GM18858 (cell line): ENCODE results near the gene FAM107B.

Experiments
- ATAC-seq: cut with Tn5 transposase; IDR thresholded peaks from one replicate; pipeline ENCODE4 v1.9.1; 2021; ENCODE audit not compliant: unreplicated experiment

The FAM107B gene

GRCh38 chr10:14470920-14471319 lies 303.8 kb downstream of the FAM107B start:
- ATAC-seq: no peak

DNA sequence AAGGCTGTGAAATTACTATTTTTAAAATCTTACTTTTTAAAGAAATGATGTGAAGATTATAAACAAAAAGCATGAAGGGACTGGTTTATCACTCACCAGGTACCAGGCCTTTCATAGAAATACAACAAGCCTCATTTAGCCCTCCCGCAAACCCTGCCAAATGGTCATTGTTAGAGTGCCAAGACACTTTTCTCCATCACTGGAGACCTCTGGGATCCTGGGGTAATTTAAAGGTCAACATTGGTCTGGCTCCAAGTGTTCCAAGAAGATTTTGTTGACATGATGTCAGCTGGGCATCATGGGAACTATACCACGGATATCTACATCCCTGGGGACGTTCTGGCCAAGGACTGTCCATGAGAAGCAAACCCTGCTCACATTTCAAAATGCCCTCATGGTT lies 306.0 kb downstream of the FAM107B start:
- ATAC-seq: no peak
